ENCODE results near the gene PROK1. TPM values are rescaled to one million over a fixed set of nuclear protein-coding genes. Genes with fewer than 3 reads are reported as not detected.
"Not testable (repeated sequence)": the region's sequence is repeated elsewhere in the genome, so short reads cannot be mapped to it uniquely, and the experiment has no call there.

The PROK1 gene
- total RNA-seq, 1 donor from 2014 or later, result not detected

DNA sequence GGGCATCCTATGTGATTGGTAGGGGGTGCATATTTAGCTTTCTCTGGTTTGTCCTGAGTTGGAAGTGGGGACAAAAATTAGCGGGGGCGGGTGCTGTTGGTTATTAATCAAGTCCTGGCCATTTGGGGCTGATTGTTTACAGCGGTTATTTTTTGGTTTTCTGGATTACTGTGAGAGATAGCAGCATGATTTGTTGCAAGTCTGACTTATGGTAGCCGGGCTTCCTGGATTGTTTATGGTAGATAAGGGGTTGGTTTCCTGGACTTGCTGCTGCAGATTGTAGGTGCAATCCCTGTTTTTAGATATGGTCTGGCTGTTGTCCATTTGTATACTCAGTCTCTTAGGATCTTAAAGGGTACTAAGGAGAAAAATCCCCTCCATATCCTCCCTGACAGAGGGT, 12.1 kb upstream of the PROK1 start:
- TF ChIP-seq, protein P1, sequence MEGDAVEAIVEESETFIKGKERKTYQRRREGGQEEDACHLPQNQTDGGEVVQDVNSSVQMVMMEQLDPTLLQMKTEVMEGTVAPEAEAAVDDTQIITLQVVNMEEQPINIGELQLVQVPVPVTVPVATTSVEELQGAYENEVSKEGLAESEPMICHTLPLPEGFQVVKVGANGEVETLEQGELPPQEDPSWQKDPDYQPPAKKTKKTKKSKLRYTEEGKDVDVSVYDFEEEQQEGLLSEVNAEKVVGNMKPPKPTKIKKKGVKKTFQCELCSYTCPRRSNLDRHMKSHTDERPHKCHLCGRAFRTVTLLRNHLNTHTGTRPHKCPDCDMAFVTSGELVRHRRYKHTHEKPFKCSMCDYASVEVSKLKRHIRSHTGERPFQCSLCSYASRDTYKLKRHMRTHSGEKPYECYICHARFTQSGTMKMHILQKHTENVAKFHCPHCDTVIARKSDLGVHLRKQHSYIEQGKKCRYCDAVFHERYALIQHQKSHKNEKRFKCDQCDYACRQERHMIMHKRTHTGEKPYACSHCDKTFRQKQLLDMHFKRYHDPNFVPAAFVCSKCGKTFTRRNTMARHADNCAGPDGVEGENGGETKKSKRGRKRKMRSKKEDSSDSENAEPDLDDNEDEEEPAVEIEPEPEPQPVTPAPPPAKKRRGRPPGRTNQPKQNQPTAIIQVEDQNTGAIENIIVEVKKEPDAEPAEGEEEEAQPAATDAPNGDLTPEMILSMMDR (IDR thresholded peaks at IDR 0.05; ENCODE audit: insufficient read depth, low read length, severe bottlenecking), result no peak
- DNase-seq (ENCODE audit: low read depth) (no peak), FAIRE-seq (no peak)
- Histone ChIP-seq H3K4me3 (ENCODE audit: low read depth, low read length) (no peak overlapping the region), H3K36me3 (ENCODE audit: control insufficient read depth, insufficient read depth, low read length) (no peaks in the 10 kb centered on the region), H3K27me3 (ENCODE audit: control insufficient read depth, insufficient read depth, low read length) (no peaks in the 10 kb centered on the region)

DNA sequence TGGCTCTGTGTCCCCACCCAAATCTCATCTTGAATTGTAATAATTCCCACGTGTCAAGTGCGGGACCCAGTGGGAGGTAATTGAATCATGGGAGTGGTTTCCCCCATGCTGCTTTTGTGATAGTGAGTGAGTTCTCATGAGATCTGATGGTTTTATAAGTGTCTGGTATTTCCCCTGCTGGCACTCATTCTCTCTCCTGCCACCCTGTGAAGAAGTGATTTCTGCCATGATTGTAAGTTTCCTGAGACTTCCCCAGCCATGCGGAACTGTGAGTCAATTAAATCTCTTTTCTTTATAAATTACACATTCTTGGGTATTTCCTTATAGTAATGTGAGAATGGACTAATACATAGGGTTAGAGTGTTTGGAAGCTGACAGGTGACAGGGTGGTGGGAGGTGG, 11.1 kb upstream of the PROK1 start:
- H3K27me3 ChIP-seq (ENCODE audit: control insufficient read depth, insufficient read depth, low read length); FAIRE-seq; H3K36me3 ChIP-seq (ENCODE audit: control insufficient read depth, insufficient read depth, low read length); H3K4me3 ChIP-seq (ENCODE audit: low read depth, low read length); DNase-seq (ENCODE audit: low read depth): not testable (repeated sequence)

DNA sequence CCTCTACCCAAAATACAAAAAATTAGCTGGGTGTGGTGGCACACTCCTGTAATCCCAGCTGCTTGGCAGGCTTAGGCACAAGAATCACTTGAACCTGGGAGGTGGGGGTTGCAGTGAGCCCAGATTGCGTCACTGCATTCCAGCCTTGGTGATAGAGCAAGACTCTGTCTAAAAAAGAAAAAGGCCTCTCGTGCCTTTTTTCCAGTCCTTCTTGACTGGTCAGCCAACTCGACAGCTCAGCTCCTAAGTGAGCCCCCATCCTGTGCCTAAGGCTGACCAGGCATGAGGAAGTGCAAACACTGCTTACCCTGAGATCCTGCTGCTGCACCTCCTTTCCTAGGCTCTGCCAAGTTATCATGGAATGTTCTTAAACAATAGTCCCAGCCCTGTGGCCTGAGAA, 10.1 kb upstream of the PROK1 start:
- H3K36me3 ChIP-seq (ENCODE audit: control insufficient read depth, insufficient read depth, low read length), result no peaks in the 10 kb centered on the region
- FAIRE-seq (no peak), DNase-seq (ENCODE audit: low read depth) (peak; percentile 52)
- H3K4me3 ChIP-seq (ENCODE audit: low read depth, low read length), result no peak overlapping the region
- TF ChIP-seq, protein P1 (IDR thresholded peaks at IDR 0.05; ENCODE audit: insufficient read depth, low read length, severe bottlenecking), result no peak
- no peaks in the 10 kb centered on the region for H3K27me3 ChIP-seq (ENCODE audit: control insufficient read depth, insufficient read depth, low read length)

DNA sequence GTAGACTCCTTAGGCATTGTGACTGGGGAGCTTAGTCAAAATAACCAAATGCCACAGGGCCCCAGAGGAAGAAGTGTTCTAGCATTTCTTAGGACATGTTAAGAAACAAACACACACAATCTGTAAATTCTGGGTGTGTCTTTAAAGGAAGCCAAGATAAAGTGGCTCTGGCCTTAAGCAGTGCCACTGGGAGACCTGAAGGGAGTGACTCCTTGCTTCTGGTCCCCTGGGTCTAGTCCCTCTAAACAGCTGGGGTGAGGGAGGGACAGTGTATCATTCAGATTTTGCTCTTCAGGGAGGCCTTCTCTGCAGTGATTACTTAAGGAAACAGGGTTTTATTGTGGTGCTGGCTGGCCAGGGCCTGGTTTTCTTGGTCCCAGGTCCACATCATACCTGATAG, 9.1 kb upstream of the PROK1 start:
- Histone ChIP-seq H3K36me3 (ENCODE audit: control insufficient read depth, insufficient read depth, low read length) (no peaks in the 10 kb centered on the region), H3K4me3 (ENCODE audit: low read depth, low read length) (no peak overlapping the region), H3K27me3 (ENCODE audit: control insufficient read depth, insufficient read depth, low read length) (no peaks in the 10 kb centered on the region)
- TF ChIP-seq, protein P1 (IDR thresholded peaks at IDR 0.05; ENCODE audit: insufficient read depth, low read length, severe bottlenecking), result no peak
- DNase-seq (ENCODE audit: low read depth) (no peak), FAIRE-seq (no peak)

DNA sequence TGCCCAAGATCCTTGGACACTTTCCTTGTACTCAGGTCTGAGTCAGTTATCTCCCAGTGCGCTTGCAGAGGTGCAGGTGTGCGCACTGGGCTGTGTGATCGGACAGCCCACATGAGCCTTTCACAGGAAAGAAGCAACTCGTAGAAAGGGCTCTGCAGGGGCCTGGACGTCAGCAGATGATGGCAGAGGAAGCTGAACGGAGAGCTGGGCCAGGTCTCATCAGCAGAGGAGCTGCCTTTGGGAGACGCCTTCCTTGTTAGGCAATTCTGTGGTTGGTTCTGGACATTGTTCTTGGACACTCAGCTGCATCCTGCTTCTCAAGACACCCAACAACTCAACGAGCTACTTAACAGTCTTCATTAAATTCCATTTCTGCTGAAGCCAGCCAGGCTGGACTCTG, 7.5 kb upstream of the PROK1 start:
- TF ChIP-seq, protein P1 (IDR thresholded peaks at IDR 0.05; ENCODE audit: insufficient read depth, low read length, severe bottlenecking), result no peak
- FAIRE-seq, result no peak

DNA sequence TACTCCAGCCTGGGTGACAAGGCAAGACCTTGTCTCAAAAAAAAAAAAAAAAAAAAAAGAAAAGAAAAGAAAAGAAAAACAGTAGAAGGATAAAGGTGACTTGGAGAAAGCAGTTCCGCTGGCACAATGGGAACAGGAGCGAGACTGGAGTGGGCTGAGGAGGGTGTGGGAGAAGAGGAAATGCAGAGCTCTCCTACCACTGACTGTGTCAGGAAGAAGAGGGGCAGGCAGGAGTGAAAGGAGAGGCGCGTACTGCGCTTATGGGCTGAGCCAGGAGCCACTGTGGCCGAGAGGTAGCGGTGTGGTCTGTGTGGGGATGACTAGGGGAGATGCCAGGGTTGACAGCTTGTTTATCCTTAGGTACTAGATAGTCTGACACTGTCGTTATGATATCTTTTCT, 6.4 kb upstream of the PROK1 start:
- Histone ChIP-seq H3K36me3 (ENCODE audit: control insufficient read depth, insufficient read depth, low read length) (no peaks in the 10 kb centered on the region), H3K27me3 (ENCODE audit: control insufficient read depth, insufficient read depth, low read length) (peaks cover 3% of the 10 kb centered on the region), H3K4me3 (ENCODE audit: low read depth, low read length) (no peak overlapping the region)
- FAIRE-seq (no peak), DNase-seq (ENCODE audit: low read depth) (no peak)
- TF ChIP-seq, protein P1 (IDR thresholded peaks at IDR 0.05; ENCODE audit: insufficient read depth, low read length, severe bottlenecking), result no peak

More for the DNA sequence above, 7.5 kb upstream of the PROK1 start:
- Histone ChIP-seq H3K27me3 (ENCODE audit: control insufficient read depth, insufficient read depth, low read length) (no peaks in the 10 kb centered on the region), H3K4me3 (ENCODE audit: low read depth, low read length) (no peak overlapping the region), H3K36me3 (ENCODE audit: control insufficient read depth, insufficient read depth, low read length) (no peaks in the 10 kb centered on the region)
- DNase-seq (ENCODE audit: low read depth), result no peak

Data from bronchial epithelial cell (primary cell).